IMR-90 (cell line): ENCODE data around the gene RUNDC1. TPM values are rescaled to one million over a fixed set of nuclear protein-coding genes. Genes with fewer than 3 reads are reported as not detected.

Source experiments
- ATAC-seq: fragments of 200-7000 bp; cut with Tn5 transposase; 2 replicates; pipeline ENCODE4 v1.9.1; 2020; ENCODE audit warnings: low read depth, mild to moderate bottlenecking, moderate library complexity
- BruUV-seq: library from RNA; stranded (reverse); fragments of 400-500 nt; replicated peaks from 2 replicates; lab custom pipeline; 2021; lab: Mats Ljungman, UMichigan
- CTCF ChIA-PET: fragments of 300-600 bp; formaldehyde crosslinking; extraction: SDS; loops from one replicate; lab custom pipeline; 2021; ENCODE audit warnings: antibody characterized with exemption; lab: Yijun Ruan, JAX
- POLR2A ChIA-PET: fragments of 300-600 bp; sonication (Branson Sonifier 250); formaldehyde crosslinking; loops from one replicate; lab custom pipeline; 2022; ENCODE audit warnings: antibody characterized with exemption; ENCODE audit not compliant: unreplicated experiment; lab: Charles Lee
- DNase-seq: peaks from one replicate; pipeline ENCODE4 v3.0.0; 2013
- H2AFZ ChIP-seq: replicated peaks from 2 replicates; pipeline ENCODE3; 2013; ENCODE audit warnings: low read length, mild to moderate bottlenecking; ENCODE audit not compliant: poor library complexity
- H2AK5ac ChIP-seq: 2 replicates; pipeline ENCODE4 v1.6.1; 2013; ENCODE audit warnings: low read depth, low read length, inconsistent platforms
- H2AK9ac ChIP-seq: replicated peaks from 2 replicates; pipeline ENCODE3; 2013; ENCODE audit warnings: mild to moderate bottlenecking, low read depth, low read length, moderate library complexity; ENCODE audit not compliant: poor library complexity
- H2BK120ac ChIP-seq: 2 replicates; pipeline ENCODE4 v1.6.1; 2013; ENCODE audit warnings: low read depth, low read length, inconsistent platforms
- H2BK15ac ChIP-seq: 3 replicates; pipeline ENCODE4 v1.6.1; 2013; ENCODE audit warnings: low read depth, low read length, inconsistent platforms
- H2BK20ac ChIP-seq: 2 replicates; pipeline ENCODE4 v1.6.1; 2013; ENCODE audit warnings: low read depth, mild to moderate bottlenecking, inconsistent platforms, low read length, moderate library complexity
- H2BK5ac ChIP-seq: 2 replicates; pipeline ENCODE4 v1.6.1; 2013; ENCODE audit warnings: mild to moderate bottlenecking, low read depth, low read length, inconsistent platforms; ENCODE audit not compliant: poor library complexity, severe bottlenecking
- H3K14ac ChIP-seq: replicated peaks from 2 replicates; pipeline ENCODE4 v1.6.1; 2013; ENCODE audit warnings: low read depth, low read length, inconsistent platforms
- H3K18ac ChIP-seq: 2 replicates; pipeline ENCODE4 v1.6.1; 2013; ENCODE audit warnings: low read depth, low read length, control low read depth
- H3K23ac ChIP-seq: 2 replicates; pipeline ENCODE4 v1.6.1; 2013; ENCODE audit warnings: low read depth, low read length, inconsistent platforms
- H3K27ac ChIP-seq: 2 replicates; pipeline ENCODE4 v1.5.1; 2013; ENCODE audit warnings: mild to moderate bottlenecking, control low read depth, low read length; ENCODE audit not compliant: insufficient read depth
- H3K27me3 ChIP-seq: 2 replicates; pipeline ENCODE4 v1.6.1; 2013; ENCODE audit warnings: low read length; ENCODE audit not compliant: control insufficient read depth, insufficient read depth
- H3K36me3 ChIP-seq: 2 replicates; pipeline ENCODE4 v1.6.1; 2013; ENCODE audit warnings: low read length, mixed read lengths; ENCODE audit not compliant: control insufficient read depth, insufficient read depth
- H3K4ac ChIP-seq: 2 replicates; pipeline ENCODE4 v1.6.1; 2013; ENCODE audit warnings: low read depth, low read length, inconsistent platforms
- H3K4me1 ChIP-seq: 2 replicates; pipeline ENCODE4 v1.6.1; 2013; ENCODE audit warnings: low read length, mixed read lengths; ENCODE audit not compliant: control insufficient read depth, insufficient read depth
- H3K4me2 ChIP-seq: 2 replicates; pipeline ENCODE4 v1.6.1; 2013; ENCODE audit warnings: low read depth, mild to moderate bottlenecking, control low read depth, low read length, moderate library complexity
- H3K4me3 ChIP-seq: 2 replicates; pipeline ENCODE4 v1.5.1; 2013; ENCODE audit warnings: low read depth, mild to moderate bottlenecking, control low read depth, low read length, moderate library complexity; ENCODE audit not compliant: insufficient read depth
- H3K56ac ChIP-seq: 2 replicates; pipeline ENCODE4 v1.6.1; 2013; ENCODE audit warnings: low read length, inconsistent platforms; ENCODE audit not compliant: insufficient read depth; ENCODE audit errors: extremely low read depth
- H3K79me1 ChIP-seq, 2 experiments: 2 replicates each; pipeline ENCODE4 v1.6.1; 2013; ENCODE audit warnings: low read length in 2 of 2, inconsistent platforms in 1 of 2, low read depth in 1 of 2
- H3K9ac ChIP-seq: 2 replicates; pipeline ENCODE4 v1.6.1; 2013; ENCODE audit warnings: low read depth, low read length, control low read depth
- H3K9me1 ChIP-seq: 2 replicates; pipeline ENCODE4 v1.6.1; 2013; ENCODE audit warnings: low read length, inconsistent platforms; ENCODE audit not compliant: insufficient read depth
- H3K9me3 ChIP-seq: 2 replicates; pipeline ENCODE4 v1.6.1; 2013; ENCODE audit warnings: low read length; ENCODE audit not compliant: control insufficient read depth, insufficient read depth
- H4K20me1 ChIP-seq: 2 replicates; pipeline ENCODE4 v1.6.1; 2013; ENCODE audit warnings: low read length, inconsistent platforms; ENCODE audit not compliant: insufficient read depth
- H4K5ac ChIP-seq: 2 replicates; pipeline ENCODE4 v1.6.1; 2013; ENCODE audit warnings: mild to moderate bottlenecking, low read depth, low read length, control low read depth
- H4K8ac ChIP-seq, 2 experiments: 2 replicates each; pipeline ENCODE4 v1.6.1; 2013; ENCODE audit warnings: low read depth in 2 of 2, low read length in 2 of 2, control low read depth in 1 of 2, inconsistent platforms in 1 of 2
- H4K91ac ChIP-seq: 2 replicates; pipeline ENCODE4 v1.6.1; 2013; ENCODE audit warnings: low read depth, low read length, inconsistent platforms; ENCODE audit not compliant: insufficient read depth
- BHLHE40 ChIP-seq: fragments of 150-350 bp; IDR thresholded peaks from 2 replicates; pipeline ENCODE4 v1.6.1; 2016; ENCODE audit warnings: mild to moderate bottlenecking, low read depth, low read length
- CEBPB ChIP-seq: IDR thresholded peaks from 2 replicates; pipeline ENCODE4 v1.6.1; 2012; ENCODE audit warnings: low read depth, low read length, improper control_type of control experiment
- CHD1 ChIP-seq: IDR thresholded peaks from 2 replicates; pipeline ENCODE4 v1.6.1; 2012; ENCODE audit warnings: low read depth, low read length, improper control_type of control experiment
- CTCF ChIP-seq: conservative IDR thresholded peaks from 2 replicates; pipeline ENCODE4 v1.5.1; 2012; ENCODE audit warnings: mild to moderate bottlenecking, low read depth, low read length, improper control_type of control experiment
- ELK1 ChIP-seq: fragments of 150-350 bp; IDR thresholded peaks from 2 replicates; pipeline ENCODE4 v1.6.1; 2016; ENCODE audit warnings: low read depth, mild to moderate bottlenecking, low read length, moderate library complexity, borderline replicate concordance
- FOS ChIP-seq: fragments of 150-350 bp; IDR thresholded peaks from 2 replicates; pipeline ENCODE4 v1.6.1; 2016; ENCODE audit warnings: low read depth, low read length
- MAFK ChIP-seq: IDR thresholded peaks from 2 replicates; pipeline ENCODE4 v1.6.1; 2012; ENCODE audit warnings: low read depth, low read length, improper control_type of control experiment
- MAZ ChIP-seq: IDR thresholded peaks from 2 replicates; pipeline ENCODE4 v1.6.1; 2012; ENCODE audit warnings: low read depth, mild to moderate bottlenecking, low read length, improper control_type of control experiment, moderate library complexity, borderline replicate concordance
- MXI1 ChIP-seq: IDR thresholded peaks from 2 replicates; pipeline ENCODE4 v1.6.1; 2012; ENCODE audit warnings: low read depth, mild to moderate bottlenecking, low read length, moderate library complexity, borderline replicate concordance
- POLR2A ChIP-seq: IDR thresholded peaks from 2 replicates; pipeline ENCODE4 v1.6.1; 2012; ENCODE audit warnings: mild to moderate bottlenecking, low read depth, low read length
- RAD21 ChIP-seq: IDR thresholded peaks from 2 replicates; pipeline ENCODE4 v1.6.1; 2012; ENCODE audit warnings: low read length, improper control_type of control experiment
- RCOR1 ChIP-seq: IDR thresholded peaks from 2 replicates; pipeline ENCODE4 v1.6.1; 2012; ENCODE audit warnings: mild to moderate bottlenecking, low read length, improper control_type of control experiment; ENCODE audit not compliant: insufficient replicate concordance
- RFX5 ChIP-seq: IDR thresholded peaks from 2 replicates; pipeline ENCODE4 v1.8.0; 2012; ENCODE audit warnings: low read depth, mild to moderate bottlenecking, low read length, moderate library complexity
- SMC3 ChIP-seq: fragments of 150-350 bp; IDR thresholded peaks from 2 replicates; pipeline ENCODE4 v1.6.1; 2016; ENCODE audit warnings: low read depth, mild to moderate bottlenecking, antibody characterized with exemption, low read length, moderate library complexity
- USF2 ChIP-seq: fragments of 150-350 bp; IDR thresholded peaks from 2 replicates; pipeline ENCODE4 v1.6.1; 2017; ENCODE audit warnings: mild to moderate bottlenecking, antibody characterized with exemption, low read length, low read depth
- dilution Hi-C: fragments of 300-500 bp; cut with HindIII; formaldehyde crosslinking; loops from one replicate; pipeline ENCODE4 v1.14.3; 2018; ENCODE audit warnings: low sequenced_read_pairs; ENCODE audit not compliant: unreplicated experiment
- in situ Hi-C: fragments of 300-500 bp; cut with MboI; formaldehyde crosslinking; loops from 3 replicates; pipeline ENCODE4 v1.14.3; 2019; ENCODE audit warnings: low sequenced_read_pairs, inconsistent platforms, mixed read lengths
- intact Hi-C: fragments of 100-400 bp; cut with micrococcal nuclease; formaldehyde crosslinking; loops from 2 replicates; pipeline ENCODE4 v1.10.0; 2022
- polyA plus RNA-seq, 3 experiments: library from polyadenylated mRNA; depleted of rRNA; stranded (reverse); fragments of >200 nt; gene quantifications; 2 replicates each; pipeline ENCODE4 v1.2.3, GENCODE V29; 2012; ENCODE audit warnings: low replicate concordance in 1 of 3
- total RNA-seq: library from RNA; depleted of rRNA; stranded (reverse); fragments of >200 nt; gene quantifications from 2 replicates; pipeline ENCODE4 v1.2.3, GENCODE V29; 2012

Gene RUNDC1
- total and polyA plus RNA-seq, 2 of the 4 experiments (the other 2 are of a cell fraction), result 7.0 to 7.9 TPM

- Histone ChIP-seq H4K91ac (no peak overlapping the region), H3K4ac (no peak overlapping the region), H2AFZ (no peak overlapping the region), H3K4me1 (peaks cover 6% of the 10 kb centered on the region), H3K36me3 (peaks cover 11% of the 10 kb centered on the region), H2BK20ac (no peak overlapping the region), H2BK5ac (no peak overlapping the region), H3K79me1 (peaks cover 0 to 65% of the 10 kb centered on the region in 2 experiments), H3K56ac (no peak overlapping the region), H3K4me2 (no peak overlapping the region), H4K5ac (no peak overlapping the region), H2BK15ac (no peak overlapping the region), H2AK5ac (no peak overlapping the region), H3K27me3 (no peaks in the 10 kb centered on the region), H2BK120ac (no peak overlapping the region), H4K8ac (no peak overlapping the region), H3K27ac (no peak overlapping the region), H3K23ac (no peak overlapping the region), H3K18ac (no peak overlapping the region), H3K9me3 (no peaks in the 10 kb centered on the region), H3K4me3 (no peak overlapping the region), H3K9me1 (peaks cover 18% of the 10 kb centered on the region), H4K20me1 (peaks cover 10% of the 10 kb centered on the region; the same call in 1 of the 2 replicates), H3K14ac (no peak overlapping the region), H3K9ac (no peak overlapping the region), H2AK9ac (no peak overlapping the region)
- no peak for ATAC-seq
- dilution Hi-C loops, result no loop called here
- in situ Hi-C loops, result loop anchor here (25.0 kb wide), 1 partner anchor 380 kb away; no protein-coding TSS in a partner anchor
- intact Hi-C loops, result no loop called here
- BruUV-seq, result no TSS peak
- TF ChIP-seq FOS (no peak), CEBPB (no peak), USF2 (no peak), RAD21 (no peak), CHD1 (no peak), RCOR1 (no peak), BHLHE40 (no peak), POLR2A (no peak), MAFK (no peak), CTCF (no peak), MAZ (no peak), RFX5 (no peak), SMC3 (no peak), ELK1 (no peak), MXI1 (no peak)
- ChIA-PET CTCF (no interaction called here), POLR2A (no interaction called here)
- no peak for DNase-seq
Observed at GRCh38 chr17:42982266-42982665, 1.9 kb downstream of the RUNDC1 start.
